Bronchial epithelial cell (primary cell): ENCODE results near the gene CHST11. TPM values are rescaled to one million over a fixed set of nuclear protein-coding genes. Genes with fewer than 3 reads are reported as not detected.

ENCODE experiments used
- DNase-seq: peaks from one replicate; pipeline ENCODE4 v3.0.0-alpha.2; 2010; ENCODE audit warnings: low read depth
- FAIRE-seq: peaks from 2 replicates; lab custom pipeline; 2011; peaks lifted over from hg19 to GRCh38; lab: Jason Lieb, UNC
- H3K27me3 ChIP-seq: 2 replicates; pipeline ENCODE4 v1.5.1; 2011; ENCODE audit warnings: low read length; ENCODE audit not compliant: control insufficient read depth, insufficient read depth
- H3K36me3 ChIP-seq: 2 replicates; pipeline ENCODE4 v1.5.1; 2011; ENCODE audit warnings: low read length; ENCODE audit not compliant: control insufficient read depth, insufficient read depth
- H3K4me3 ChIP-seq: 2 replicates; pipeline ENCODE4 v1.5.1; 2011; ENCODE audit warnings: mild to moderate bottlenecking, low read depth, low read length, control low read depth
- total RNA-seq: library from RNA; depleted of rRNA; stranded (reverse); fragments of >200 nt; gene quantifications from 2 replicates; pipeline ENCODE4 v1.2.1, GENCODE V29; 2014
- TF ChIP-seq, protein P1 (sequence below): IDR thresholded peaks from 2 replicates; pipeline ENCODE4 v1.5.1; 2011; ENCODE audit warnings: mild to moderate bottlenecking, moderate library complexity, low read length, control low read depth, inconsistent platforms; ENCODE audit not compliant: insufficient read depth, severe bottlenecking

CHST11 gene
- total RNA-seq, 1 donor from 2014 or later: 7.9 TPM

DNA sequence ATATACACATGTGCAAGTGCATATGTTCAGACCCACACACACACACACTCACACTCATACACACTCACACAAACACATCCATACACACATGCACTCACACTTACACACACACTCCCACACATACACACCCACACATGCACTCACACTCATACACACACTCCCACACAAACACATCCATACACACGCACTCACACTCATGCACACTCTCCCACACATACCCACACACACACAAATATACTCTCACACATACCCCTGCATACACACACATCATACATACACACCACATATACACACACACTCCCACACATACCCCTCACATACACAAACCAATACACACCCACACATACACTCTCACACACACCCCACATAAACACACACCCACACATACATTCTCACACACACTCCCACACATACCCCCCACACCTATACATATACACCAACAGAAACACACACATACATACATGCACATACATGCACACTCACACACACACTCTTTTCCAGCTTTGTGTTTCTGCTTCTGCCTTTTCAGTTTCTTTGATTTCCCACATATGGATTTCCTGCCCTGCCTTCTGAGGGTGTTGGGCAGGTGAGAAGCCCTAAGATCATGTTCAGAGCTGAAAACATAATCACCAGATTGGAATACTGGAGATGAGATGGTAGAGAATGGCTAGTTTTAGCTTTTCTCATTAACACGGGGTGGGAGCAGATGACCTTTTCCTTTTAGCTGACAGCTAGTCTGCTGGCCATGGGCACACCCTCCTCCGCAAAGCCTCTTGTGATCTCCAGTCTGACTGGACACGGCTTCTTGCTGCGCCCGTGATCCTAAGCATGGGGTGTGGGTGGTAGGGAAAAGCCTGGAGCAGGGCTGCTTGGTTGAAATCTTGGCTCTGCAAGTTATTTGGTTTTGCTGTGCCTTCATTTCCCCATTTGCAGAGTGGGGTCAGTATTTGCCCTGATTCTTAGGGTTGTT, 214.0 kb downstream of the CHST11 start:
- Histone ChIP-seq H3K27me3 (no peaks in the 10 kb centered on the region), H3K4me3 (no peak overlapping the region), H3K36me3 (no peaks in the 10 kb centered on the region)
- DNase-seq (no peak), FAIRE-seq (no peak)
- TF ChIP-seq, protein P1, sequence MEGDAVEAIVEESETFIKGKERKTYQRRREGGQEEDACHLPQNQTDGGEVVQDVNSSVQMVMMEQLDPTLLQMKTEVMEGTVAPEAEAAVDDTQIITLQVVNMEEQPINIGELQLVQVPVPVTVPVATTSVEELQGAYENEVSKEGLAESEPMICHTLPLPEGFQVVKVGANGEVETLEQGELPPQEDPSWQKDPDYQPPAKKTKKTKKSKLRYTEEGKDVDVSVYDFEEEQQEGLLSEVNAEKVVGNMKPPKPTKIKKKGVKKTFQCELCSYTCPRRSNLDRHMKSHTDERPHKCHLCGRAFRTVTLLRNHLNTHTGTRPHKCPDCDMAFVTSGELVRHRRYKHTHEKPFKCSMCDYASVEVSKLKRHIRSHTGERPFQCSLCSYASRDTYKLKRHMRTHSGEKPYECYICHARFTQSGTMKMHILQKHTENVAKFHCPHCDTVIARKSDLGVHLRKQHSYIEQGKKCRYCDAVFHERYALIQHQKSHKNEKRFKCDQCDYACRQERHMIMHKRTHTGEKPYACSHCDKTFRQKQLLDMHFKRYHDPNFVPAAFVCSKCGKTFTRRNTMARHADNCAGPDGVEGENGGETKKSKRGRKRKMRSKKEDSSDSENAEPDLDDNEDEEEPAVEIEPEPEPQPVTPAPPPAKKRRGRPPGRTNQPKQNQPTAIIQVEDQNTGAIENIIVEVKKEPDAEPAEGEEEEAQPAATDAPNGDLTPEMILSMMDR: no peak

GRCh38 chr12:104671409-104672095, 214.8 kb downstream of the CHST11 start:
- DNase-seq (peak; percentile 94), FAIRE-seq (no peak)
- H3K27me3 ChIP-seq: no peaks in the 10 kb centered on the region
- no peak overlapping the region for H3K4me3 ChIP-seq
- H3K36me3 ChIP-seq: no peaks in the 10 kb centered on the region
- TF ChIP-seq, protein P1: no peak

GRCh38 chr12:104672096-104672445, 215.3 kb downstream of the CHST11 start:
- no peak for DNase-seq
- Histone ChIP-seq H3K27me3 (no peaks in the 10 kb centered on the region), H3K36me3 (no peaks in the 10 kb centered on the region), H3K4me3 (no peak overlapping the region)
- no peak for FAIRE-seq
- TF ChIP-seq, protein P1: no peak

- DNase-seq: peak; percentile 68
- no peak for FAIRE-seq
Measured at GRCh38 chr12:104672501-104673265, 215.9 kb downstream of the CHST11 start.

GRCh38 chr12:104673294-104673693, 216.5 kb downstream of the CHST11 start:
- no peak overlapping the region for H3K4me3 ChIP-seq
- H3K36me3 ChIP-seq: no peaks in the 10 kb centered on the region
- no peaks in the 10 kb centered on the region for H3K27me3 ChIP-seq
- FAIRE-seq (no peak), DNase-seq (no peak)
- TF ChIP-seq, protein P1: no peak

More at GRCh38 chr12:104672501-104673265, 215.9 kb downstream of the CHST11 start:
- TF ChIP-seq, protein P1: no peak
- no peak overlapping the region for H3K4me3 ChIP-seq
- H3K36me3 ChIP-seq: no peaks in the 10 kb centered on the region
- no peaks in the 10 kb centered on the region for H3K27me3 ChIP-seq
